Omental fat pad (tissue), 4 donors: ENCODE measurements around the gene ZC3H12D. TPM values are rescaled to one million over a fixed set of nuclear protein-coding genes. Genes with fewer than 3 reads are reported as not detected.

Experiments used
- ATAC-seq: fragments of 150-250 bp; one replicate; pipeline ENCODE4 v1.9.1; 2016; ENCODE audit warnings: mild to moderate bottlenecking, moderate library complexity; ENCODE audit not compliant: low FRiP score
- DNase-seq: peaks from one replicate; pipeline ENCODE4 v3.0.0-alpha.2; 2019; ENCODE audit warnings: low spot score
- CTCF ChIP-seq, 3 donors: fragments of 450-650 bp; IDR thresholded peaks; one replicate each; pipeline ENCODE4 v1.5.1; 2016 to 2017; ENCODE audit warnings: antibody characterized with exemption in 3 of 3, mild to moderate bottlenecking in 3 of 3, moderate library complexity in 2 of 3
- total RNA-seq, 4 donors: library from RNA; depleted of rRNA; stranded (reverse); fragments of >200 nt; gene quantifications; one replicate each; pipeline ENCODE4 v1.1.0, GENCODE V29; 2016

Gene ZC3H12D
- total RNA-seq, 4 donors from 2014 or later, result 2.0 to 8.9 (median 2.2) TPM

GRCh38 chr6:149456311-149457021 is 28.3 kb downstream of the ZC3H12D start:
- DNase-seq (no peak), ATAC-seq (no peak)
- no peak for TF ChIP-seq CTCF (IDR thresholded peaks at IDR 0.05)

- ATAC-seq (no peak), DNase-seq (no peak)
- no peak for TF ChIP-seq CTCF (IDR thresholded peaks at IDR 0.05)
Measured at GRCh38 chr6:149455031-149455732, 29.6 kb downstream of the ZC3H12D start.

DNA sequence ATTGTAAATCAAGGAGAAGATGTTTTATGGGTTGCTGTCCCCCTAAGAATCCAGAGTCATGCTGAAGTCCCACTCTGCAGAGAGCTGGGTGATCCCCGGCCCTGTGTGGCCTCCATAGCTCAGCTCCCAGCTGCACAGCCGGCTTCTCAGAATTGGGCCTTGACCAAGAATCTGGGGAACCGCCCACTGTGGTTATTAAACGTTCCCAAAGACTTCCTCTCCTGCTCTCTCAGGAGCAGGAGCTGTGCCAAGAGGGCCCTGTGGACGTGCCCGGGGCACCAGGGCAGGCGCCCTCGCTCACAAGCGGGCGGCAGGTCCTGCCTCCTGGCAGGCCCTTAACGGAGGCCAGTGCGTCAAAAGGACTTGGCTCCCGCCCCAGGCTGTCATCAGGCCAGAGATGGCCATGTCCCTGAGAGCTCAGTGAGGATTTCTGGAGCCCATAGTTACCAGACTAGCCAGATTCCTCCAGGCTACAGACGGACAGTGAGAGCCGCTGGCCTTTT is 30.4 kb downstream of the ZC3H12D start:
- DNase-seq (peak; percentile 45), ATAC-seq (peak; percentile 45)
- TF ChIP-seq CTCF (IDR thresholded peaks at IDR 0.05), result no peak

DNA sequence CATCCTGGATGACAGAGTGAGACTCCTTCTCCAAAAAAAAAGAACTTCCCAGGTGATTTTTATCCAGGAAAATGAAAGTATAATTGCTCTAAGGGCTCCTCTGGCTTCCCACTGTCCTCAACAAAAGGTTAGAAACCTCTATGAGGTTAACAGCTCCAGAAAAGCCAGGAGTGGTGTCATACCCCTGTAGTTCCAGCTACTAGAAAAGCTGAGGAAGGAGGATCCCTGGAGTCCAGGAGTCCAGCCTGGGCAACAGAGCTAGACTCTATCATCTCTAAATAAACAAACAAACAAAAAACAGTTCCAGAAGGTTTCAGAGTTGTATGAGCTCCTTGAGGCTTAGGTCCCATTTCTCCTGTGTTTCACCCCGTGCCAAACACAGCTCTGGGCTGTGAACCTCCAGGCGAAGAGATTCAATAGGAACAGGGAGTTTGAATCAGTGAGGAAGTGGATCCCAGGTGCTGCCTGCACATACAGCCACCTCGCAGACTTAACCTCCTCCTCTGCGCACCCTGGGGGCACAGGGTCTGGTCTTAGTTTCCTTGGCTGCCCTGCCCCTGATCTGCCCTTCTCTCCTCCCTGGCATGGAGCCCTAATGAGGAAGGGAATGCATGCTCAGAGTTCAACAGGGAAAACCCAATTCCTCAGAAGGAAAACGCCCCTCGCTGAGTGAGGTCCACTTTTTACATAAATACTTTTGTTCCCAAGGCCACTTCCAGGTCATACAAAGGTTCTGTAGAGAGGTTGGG is 31.0 kb downstream of the ZC3H12D start:
- TF ChIP-seq CTCF (IDR thresholded peaks at IDR 0.05), result no peak
- ATAC-seq (no peak), DNase-seq (no peak)

- no peak for TF ChIP-seq CTCF (IDR thresholded peaks at IDR 0.05)
- no peak for ATAC-seq
- no peak for DNase-seq
Measured at GRCh38 chr6:149452037-149452939, 32.5 kb downstream of the ZC3H12D start.

DNA sequence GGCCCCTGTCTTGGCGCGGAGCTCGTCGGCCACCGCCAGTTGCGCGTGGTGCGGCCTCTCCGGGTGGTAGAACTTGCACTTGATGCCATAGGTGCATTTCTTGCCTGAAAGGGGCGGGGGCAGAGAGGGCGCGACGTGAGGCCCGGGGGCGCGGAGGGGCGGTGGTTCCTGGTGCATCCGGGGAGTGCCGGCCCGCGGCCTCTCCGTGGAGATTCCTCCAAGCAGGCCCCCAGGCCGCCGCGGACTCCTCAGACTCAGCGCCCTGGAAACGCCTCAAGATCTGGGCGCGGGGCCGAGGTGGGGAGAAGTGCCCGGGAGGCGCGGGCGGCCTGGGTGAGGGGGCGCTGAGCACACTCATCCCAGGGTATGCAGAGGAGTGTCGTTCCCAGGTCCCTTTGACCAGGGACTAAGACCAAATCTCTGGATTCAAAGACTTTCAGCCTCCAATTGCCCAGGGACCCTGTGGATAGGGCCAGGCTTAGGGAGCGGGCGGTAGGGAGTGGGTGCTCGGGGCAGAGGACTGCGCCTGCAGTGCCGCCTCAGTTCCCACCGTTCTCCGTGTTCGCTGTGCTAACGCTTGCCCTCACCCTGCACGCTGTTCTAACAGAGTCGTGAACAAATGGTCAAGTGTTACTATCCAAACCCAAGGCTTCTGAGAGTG is 33.3 kb downstream of the ZC3H12D start:
- no peak for TF ChIP-seq CTCF (IDR thresholded peaks at IDR 0.05)
- no peak for DNase-seq
- peak; percentile 8 for ATAC-seq
